ENCODE data around the gene STX2.

The STX2 gene

DNA sequence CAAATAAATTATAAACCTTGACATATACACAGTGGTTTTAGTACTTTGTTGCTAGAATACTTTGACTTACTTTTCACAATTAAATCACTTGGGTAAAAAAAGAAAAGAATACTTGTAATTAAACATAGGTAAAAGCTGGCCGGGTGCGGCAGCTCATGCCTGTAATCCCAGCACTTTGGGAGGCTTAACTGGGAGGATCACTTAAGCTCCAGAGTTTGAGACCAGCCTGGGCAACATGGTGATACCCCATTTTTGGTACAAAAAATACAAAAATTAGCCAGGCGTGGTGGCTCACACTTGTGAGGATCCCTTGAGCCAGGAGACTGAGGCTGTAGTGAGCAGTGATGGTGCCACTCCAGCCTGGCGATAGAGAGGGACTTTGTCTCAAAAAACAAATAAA, 7.8 kb downstream of the STX2 start:
- DNase-seq (ENCODE audit: low spot score): no peak

DNA sequence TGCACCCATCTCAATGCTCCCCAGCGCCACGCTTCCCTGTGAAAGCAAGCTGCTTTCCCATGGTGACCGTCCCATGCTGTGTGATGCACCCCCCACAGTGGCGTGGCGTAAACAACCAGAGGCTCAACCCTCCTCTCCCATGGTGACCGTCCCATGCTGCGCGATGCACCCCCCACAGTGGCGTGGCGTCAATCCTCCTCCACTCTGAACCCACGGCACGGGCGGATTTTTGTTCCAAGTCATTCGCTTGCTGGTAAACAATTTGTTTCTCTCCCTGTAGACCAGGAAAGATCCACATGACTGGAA, 8.9 kb downstream of the STX2 start:
- DNase-seq (ENCODE audit: low spot score): no peak

DNA sequence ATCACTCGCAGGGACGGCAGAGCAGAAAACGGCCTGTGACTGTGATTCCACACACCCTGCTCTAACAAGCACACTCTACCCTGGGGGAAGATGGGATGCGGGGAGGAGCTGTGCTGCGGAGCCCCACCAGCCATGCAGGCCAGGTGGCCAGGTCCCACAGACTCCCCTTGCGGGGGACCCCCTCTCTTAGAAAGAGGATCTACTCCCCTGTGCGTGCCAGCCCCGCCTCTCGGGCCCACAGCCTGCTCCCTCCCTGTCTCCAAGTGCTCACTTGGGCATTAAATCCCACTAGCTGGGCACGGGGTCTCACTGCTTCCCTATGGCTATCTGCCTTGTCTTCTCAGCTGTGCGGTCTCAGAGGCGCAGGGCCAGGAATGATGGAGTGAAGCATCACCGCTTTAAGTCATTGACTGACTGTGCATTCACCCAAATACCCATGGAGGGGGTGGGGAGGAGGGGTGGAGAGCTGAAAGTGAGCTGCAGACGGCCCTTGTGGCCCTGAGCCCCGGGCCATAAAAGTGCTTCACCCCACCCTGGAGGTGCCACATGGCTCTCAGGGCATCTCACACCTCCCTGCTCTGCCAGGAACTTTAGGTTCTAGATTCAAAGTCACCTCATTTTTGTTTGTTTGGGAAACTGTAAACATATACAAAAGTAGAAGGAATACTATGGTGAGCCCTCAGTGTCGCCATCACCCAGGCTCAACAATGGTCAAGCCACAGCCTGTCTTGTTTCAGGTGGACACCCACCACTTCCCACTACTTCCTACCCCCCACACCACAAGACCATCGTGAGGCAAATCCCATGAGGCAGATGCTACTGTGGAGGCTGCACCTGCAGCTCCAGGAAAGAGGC, 9.4 kb downstream of the STX2 start:
- no peak for DNase-seq (ENCODE audit: low spot score)

DNA sequence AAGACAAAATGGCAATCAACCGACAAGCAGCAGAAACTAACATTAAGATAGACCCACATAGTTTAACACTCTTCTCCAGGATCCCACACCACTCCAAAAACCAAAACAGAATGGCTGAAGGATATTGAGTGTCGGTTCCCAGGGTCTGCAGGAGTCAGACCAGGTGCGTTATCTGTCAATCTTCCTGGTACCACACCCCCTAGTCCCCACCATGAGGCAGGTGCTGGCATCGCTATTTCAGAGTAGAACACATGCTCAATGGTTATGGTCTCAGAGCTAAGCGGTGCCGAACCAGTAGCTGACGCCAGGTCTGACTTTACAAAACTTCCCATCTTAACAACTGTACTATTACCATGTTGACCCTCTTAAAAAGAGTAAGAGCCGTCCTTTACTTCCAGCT, 10.2 kb downstream of the STX2 start:
- no peak for DNase-seq (ENCODE audit: low spot score)

DNA sequence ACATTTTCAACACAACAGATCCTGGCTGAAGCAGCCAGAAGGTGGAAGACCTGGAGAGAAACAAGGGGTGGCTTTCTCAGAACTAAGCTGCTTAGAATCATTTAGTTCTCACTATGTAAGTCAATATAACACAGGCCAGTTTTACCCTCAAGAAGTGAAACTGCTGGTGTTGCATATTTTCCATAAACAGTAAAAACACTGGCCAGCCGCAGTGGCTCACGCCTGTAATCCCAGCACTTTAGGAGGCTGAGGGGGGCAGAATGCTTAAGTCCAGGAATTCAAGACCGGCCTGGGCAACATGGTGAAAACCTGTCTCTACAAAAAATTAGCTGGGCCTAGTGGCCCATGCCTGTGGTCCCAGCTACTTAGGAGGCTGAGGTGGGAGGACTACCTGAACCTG, 11.6 kb downstream of the STX2 start:
- no peak for DNase-seq (ENCODE audit: low spot score)

DNA sequence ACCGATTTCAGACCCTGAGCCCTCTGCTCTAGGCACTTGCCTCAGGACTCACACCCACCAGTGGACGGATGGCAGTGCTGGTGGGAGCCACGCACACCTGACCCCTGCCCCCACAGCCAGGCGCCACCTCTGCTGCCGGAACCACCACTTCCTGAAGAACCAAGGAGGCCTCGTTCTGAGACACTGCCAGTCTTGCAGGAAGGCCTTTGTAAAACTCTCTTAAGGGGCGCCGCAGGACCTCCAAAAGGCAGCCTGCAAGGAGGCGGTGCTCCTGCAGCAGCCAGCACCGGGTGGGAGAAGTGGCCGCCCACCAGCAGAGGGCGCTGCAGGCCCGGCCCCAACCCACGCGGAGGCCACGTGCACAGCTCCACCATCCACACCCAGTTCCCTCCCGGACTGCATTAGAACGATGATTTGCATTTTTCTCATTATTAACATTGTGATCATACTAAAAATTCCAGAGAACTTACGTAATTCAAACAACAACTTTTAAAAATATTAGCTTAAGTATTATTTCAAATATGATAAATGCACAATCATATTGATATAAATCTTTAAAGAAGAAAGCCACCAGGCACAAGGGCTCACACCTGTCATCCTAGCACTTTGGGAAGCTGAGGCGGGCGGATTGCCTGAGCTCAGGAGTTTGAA, 12.8 kb downstream of the STX2 start:
- peak; percentile 53 for DNase-seq (ENCODE audit: low spot score)

DNA sequence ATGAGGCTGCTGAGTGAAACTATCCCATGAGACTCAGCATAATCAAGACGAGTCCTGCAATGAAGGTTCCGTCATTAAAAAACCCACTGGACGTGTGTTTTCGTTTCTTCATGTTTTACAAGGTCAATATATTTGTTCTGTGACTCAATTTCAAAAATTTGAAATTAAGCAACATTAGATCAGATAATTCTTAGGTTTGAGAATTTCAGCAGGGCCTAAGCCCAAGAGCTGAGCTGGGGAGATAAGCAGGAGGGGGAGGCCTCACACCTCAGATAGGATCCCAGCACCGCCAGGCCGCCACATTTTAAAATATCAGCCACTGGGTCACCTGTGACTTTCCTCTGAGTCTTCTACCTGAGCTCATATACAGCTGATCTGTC, 13.3 kb downstream of the STX2 start:
- no peak for DNase-seq (ENCODE audit: low spot score)

DNA sequence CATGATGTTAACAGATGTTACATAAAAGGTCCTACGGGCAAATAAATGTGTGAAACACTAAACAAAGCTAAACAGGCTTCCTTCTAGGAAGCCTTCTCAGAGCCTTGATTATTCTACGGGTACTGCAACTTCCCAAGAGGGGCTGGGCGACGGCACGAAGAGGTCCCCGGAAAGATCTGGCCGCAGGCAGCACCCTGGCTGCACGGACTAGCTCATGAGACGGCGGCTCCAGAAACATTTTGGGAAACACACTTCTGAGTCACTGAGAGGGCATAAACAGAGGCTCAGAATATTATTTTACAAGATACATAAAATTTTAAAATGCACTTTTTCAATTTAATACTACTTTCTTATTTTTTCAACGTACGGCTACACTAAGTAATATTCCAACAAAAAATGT, 19.4 kb downstream of the STX2 start:
- DNase-seq (ENCODE audit: low spot score): no peak

DNA sequence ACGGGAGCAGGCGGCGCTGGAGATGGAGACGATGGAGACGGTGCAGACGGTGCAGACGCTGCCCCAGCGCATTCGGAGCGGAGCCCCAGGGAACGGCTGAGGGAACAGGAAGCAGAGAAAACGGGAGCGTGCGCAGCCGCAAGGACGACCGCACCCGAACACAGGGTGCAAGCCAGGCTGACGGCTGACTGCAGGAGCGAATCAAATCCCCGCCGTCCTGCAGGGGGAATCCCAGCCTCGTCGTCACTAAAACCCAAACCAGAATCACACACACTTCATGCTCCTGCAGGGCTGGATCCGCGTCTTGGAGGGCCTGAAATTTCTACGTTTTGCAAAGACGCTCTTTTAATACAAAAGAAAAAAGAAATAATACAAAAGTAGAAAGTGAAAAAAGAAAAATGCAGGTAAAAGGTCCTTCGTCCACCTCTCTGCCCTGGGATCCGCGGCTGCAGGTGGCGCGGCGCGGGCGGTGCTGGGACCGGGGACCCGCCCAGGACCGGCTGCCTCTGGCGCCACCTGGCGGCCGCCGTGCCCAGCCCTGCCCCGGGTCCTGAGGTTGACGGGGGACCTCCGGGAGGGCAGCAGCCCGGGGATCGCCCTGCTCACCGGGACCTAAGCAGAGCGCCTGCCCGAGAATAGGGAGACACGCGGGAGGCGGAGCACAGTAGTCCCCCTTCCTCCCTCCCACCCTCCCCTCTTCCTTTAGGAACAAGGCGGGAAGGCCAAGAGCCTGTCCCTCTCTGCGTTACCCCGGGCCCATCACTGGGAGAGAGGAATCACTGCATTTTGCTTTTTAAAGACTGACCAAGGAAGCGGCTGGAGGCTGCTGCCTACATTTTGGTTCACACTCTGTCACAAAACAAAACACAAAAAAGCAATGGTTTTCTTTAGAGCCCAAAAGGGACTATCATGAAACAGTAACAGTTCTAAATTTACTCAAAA, 20.1 kb downstream of the STX2 start:
- DNase-seq (ENCODE audit: low spot score): peak; percentile 71

DNA sequence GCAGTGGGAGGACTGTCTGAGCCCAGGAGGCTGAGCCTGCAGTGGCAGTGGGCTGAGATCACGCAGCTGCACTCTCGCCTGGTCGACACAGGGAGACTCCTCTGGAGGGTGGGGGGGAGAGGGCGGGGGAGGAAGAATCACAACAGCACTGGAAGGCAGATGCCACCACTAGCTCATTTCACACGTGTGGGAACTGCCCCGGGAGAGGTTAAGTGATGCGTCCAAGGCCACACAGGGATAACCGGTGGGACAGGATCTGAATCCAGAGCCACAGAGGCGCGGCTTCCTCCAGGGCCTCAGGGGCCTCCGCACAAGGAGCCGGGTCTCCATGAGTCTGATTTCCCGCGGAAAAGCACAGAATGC, 20.8 kb downstream of the STX2 start:
- no peak for DNase-seq (ENCODE audit: low spot score)

DNA sequence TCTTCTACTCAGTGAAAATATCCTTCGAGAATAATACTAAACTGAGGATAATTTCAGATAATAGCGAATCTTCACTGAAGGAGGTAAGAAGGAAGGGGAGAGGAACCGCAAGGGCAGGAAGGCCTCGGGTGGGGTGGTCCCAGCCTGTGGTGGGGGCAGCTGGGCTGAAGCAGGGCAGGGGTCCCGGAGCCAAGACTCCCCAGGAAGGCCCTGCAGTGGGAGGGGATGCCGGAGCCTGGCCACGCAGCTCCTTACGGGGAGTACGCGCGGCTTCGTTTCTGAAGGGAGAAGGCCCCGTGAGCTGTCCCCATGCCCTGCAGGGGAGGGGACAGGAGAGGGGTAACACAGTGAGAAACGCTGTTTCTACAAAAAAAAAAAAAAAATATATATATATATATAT, 21.2 kb downstream of the STX2 start:
- DNase-seq (ENCODE audit: low spot score): no peak

DNA sequence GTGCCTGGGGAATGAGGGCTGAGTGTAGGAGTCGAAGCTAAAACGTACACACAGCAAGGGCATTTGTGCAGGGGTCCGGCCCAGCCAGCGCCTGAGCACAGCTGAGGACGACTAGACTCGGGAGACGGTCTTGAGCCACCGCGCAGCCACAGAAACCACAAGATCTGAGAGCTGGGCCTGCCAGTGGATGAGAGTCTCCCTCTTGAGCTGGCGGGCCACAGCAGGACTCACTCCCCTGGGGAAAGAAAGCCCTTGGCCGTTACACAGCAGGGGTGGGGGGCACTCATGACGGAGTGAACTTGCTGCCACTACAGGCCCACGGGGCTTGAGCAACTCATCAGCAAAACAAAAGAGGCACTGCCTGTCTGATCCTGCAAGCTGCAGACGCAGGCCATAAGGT, 23.0 kb downstream of the STX2 start:
- no peak for DNase-seq (ENCODE audit: low spot score)

DNA sequence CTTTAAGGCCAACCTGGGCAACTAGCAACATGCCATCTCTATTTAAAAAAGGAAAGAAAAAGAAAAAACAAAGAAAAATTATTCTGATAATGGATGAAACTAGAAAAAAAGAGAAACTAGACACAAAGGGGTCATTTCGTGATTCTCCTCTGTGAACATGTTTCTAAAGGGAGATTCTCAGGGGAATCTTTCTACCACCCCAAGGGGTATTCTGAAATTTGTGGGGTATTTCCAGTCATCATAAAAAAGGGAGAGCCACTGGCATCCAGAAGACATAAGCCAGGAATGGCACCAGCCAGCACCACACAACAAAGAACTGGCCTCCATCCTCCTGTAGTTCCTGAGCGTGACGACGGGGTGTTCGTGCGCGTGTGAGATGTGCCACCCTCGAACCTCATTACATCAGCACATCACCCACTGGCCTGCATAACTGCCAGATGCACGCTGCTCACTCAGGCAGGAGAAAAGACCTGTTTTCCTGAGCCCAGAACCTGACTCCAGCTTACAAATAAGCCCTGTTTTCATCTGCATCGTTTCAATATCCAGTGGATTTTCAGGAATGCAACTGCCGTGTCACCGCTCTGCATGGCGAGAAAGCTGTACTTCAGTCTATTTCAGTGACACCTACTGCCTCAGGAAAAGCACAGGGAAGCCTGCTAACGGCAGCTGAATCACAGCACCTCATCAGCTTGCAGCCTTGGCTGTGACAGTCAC, 23.9 kb downstream of the STX2 start:
- no peak for DNase-seq (ENCODE audit: low spot score)

DNA sequence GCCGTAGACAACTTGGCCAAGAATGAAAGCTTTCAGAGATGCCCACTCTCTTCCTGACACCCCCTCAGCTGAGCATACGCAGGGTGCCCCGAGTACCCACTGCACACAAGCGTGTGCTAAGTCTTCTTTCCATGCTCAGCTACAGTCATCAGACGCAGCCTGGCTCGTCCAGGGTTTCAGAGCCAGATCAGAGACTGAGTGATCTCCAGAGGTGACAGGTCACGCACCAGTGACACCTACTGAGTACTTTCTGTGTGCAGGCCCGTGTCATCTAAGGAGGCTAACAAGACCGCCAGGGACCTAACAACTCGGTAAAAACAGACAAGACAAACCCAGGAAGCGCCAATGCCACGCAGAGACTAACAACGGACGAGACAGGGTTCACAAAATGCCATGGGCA, 25.1 kb downstream of the STX2 start:
- no peak for DNase-seq (ENCODE audit: low spot score)

DNA sequence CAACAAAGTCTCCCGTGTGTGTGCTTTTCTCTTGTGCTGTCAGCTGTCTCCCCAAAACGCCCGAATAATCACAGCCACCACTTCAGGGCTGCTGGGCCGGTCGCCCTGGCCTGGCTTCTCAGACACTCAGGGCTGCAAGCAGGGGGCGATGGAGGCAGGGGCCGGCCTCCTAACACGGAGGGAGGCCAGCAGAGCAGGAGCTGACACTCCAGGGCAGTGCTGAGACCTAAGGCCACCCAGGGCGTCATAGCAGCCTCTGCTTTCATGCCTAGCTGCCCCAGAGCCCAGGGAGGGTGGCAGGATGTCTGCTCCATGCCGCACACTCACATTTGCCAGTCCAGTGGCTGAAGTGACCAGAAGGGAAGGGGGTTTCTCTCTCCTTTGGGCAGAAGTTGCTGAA, 25.6 kb downstream of the STX2 start:
- DNase-seq (ENCODE audit: low spot score): no peak

DNA sequence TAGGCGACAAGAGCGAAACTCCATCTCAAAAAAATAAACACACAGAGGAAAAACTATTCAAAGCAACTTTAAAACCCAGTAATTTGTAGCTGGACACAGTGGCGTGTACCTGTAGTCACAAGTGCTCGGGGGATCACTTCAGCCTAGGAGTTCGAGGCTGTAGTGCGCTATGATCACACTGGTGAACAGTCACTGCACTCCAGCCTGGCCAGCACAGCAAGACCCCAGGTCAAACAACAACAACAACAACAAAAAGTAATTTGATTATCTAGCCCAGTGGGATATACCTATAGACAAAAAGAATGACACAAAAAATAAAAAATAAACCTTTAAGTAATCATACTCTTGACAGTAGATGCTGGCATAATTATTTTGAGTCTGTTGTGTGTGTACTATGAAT, 29.3 kb downstream of the STX2 start:
- DNase-seq (ENCODE audit: low spot score): no peak

DNA sequence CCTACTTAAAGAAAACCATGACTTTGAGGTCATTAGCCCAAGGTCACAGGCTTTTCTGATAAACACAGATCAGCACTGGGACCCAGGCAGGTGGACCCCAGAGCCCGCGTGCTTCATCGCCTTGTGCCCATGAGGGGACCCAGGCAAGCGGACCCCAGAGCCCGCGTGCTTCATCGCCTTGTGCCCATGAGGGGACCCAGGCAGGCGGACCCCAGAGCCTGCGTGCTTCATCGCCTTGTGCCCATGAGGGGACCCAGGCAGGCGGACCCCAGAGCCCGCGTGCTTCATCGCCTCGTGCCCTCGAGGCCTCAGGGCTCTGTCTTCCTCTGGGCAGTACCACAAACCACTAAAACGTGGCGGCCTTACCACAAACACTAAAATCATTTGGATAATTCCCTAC, 31.7 kb downstream of the STX2 start:
- no peak for DNase-seq (ENCODE audit: low spot score)

DNA sequence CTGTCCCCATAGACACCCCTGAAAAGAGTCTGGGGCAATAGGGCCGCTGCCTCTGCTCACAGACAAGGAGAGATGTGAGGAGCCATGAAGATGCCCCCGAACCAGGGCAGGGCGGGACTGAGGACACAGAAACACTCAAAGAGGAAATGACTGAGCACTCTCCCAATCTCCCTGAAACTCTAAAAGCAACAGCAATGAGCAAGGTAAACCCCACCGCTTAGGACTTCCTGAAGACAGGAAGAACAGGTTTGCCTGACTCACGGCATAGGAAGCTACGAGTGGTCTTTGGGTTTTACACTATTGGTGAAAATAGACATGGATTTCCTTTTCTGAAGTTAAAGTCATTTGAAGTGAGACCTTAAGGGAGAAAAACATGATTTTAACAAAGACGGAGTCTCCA, 32.5 kb downstream of the STX2 start:
- DNase-seq (ENCODE audit: low spot score): no peak

DNA sequence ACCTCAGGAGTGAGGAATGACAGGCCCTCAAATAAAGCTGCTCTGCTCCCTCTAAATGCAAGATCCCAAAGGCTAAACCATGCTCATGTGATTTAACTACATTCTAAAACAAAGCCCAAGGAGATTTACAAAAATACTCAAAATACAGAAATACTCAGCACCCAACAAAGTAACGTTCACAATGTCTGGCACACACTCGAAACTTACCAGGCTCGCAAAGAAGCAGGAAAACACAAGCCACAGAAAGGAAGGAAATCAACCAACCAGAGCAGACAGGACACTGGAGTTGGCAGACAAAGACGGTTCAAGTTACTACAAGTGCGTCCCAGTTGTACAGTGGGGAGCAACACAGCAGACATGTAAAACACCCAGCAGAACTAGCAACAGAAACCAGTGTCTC, 33.4 kb downstream of the STX2 start:
- no peak for DNase-seq (ENCODE audit: low spot score)

DNA sequence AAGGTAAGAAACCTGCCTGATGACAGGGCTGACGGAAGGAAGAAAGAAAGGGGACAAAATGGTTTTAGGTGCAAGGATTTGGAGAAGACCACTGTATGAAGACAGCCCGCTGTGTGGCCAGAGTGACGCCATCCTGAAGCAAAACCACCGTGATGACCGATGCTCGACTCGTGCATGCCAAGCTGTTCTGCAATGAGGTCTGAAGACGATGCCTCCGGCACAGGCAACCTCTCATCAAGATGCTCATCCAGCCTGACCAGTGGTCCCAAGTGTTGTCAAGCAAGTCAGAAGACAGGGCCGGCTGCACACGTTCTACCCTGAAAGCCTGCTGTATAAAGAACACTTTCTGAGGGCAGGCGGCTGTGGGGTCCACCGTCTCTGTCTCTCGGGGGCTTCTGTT, 34.8 kb downstream of the STX2 start:
- no peak for DNase-seq (ENCODE audit: low spot score)

DNA sequence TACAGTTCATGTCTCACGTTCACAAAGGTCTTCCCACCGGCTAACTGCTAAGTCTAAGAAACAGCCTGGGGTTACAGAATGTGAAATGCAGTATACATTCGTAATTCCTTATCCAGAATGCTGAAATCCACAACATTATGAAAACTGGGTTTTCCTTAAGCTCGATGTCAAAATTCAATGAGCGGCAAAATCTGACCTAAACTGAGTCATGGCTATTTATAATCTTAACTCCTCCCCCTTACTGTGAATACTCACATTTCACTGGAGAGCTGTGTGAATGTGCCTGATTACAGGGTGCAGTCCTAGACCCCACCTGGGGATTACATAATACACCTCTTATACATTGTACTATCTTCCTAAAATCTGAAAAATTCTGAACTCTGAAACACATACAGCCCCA, 35.3 kb downstream of the STX2 start:
- DNase-seq (ENCODE audit: low spot score): no peak

DNA sequence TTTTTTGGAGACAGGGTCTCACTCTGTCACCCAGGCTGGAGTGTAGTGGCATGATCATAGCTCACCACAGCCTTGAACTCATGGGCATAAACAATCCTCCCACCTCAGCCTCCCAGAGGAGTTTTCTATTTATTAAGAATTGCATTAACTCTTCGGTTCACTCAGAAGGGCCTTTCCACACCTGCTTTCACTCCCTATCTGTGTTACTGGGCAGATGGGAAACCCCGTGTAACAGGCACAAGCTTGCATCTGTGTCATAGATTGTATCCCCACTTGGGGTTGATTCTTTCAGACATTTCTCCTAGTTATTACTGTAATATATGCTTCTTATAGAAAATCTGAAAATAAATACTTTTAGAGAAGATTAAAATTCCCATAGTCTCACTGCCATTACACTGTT, 38.7 kb downstream of the STX2 start:
- no peak for DNase-seq (ENCODE audit: low spot score)

DNA sequence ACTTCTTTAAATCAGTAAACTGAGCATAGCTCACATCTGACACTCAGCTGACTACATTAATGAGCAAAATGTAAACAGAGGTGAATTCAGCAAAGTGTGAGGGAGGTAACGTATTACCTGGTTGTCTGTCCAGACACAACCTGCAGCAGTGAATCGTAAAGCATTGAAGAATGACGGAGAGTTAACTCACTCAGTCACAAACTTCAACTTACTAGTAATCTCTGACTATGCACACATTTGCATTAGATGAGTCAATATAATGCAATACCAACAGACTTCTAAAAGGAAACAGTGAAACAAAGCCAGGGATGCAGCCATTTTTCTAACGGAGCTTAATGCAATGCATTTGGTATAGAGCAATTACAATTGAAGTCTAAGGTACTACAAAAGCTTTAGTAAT, 40.0 kb downstream of the STX2 start:
- DNase-seq (ENCODE audit: low spot score): no peak
